ENCODE measurements around the gene PEG3. TPM values are rescaled to one million over a fixed set of nuclear protein-coding genes. Genes with fewer than 3 reads are reported as not detected.

Gene PEG3
- total and polyA plus RNA-seq, 9 of the 15 experiments (the other 6 are each of a cell fraction or from before 2014, with no cell fraction given), result 0.04 to 0.40 TPM; not detected in 7

DNA sequence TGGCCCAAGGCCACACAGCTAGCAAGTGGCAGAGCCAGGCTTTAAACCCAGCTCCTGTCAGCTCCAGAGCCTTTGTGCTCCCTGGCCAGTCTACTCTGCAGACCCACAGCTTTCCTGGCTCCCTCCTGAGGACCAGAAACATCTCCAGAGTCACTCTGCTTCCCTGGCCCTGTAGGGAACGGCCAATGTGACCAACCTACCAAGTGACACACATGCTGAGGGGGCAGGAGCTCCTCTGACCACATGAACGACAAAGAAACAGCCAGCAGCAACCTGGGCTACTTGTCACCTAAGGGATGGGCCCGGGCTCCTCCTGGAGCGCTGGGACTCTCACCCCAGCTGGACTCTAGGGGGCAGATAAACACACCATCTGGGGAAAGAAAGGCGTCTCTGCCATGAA, 19.3 kb downstream of the PEG3 start:
- 2% methylated on average over 5 of the region's 5 CpGs for WGBS (ENCODE audit: insufficient coverage, low coverage, missing lambda C conversion rate)
- in situ Hi-C loops (cut with MboI) (no loop called here), intact Hi-C loops (cut with micrococcal nuclease) (no loop called here)
- H3K4me2 ChIP-seq (ENCODE audit: insufficient read depth, low read length), result no peak overlapping the region
- H3K27ac ChIP-seq (ENCODE audit: extremely low read depth, low read depth, low read length), result no peak overlapping the region
- no peaks in the 10 kb centered on the region for H4K20me1 ChIP-seq (replicated peaks; ENCODE audit: control insufficient read depth, insufficient read depth, low read length)
- CTCF ChIA-PET (ENCODE audit: low intra/inter-chr PET ratio), result no interaction called here
- H3K4me1 ChIP-seq (replicated peaks in 1 of 2; ENCODE audit: control insufficient read depth in 2 of 2, insufficient read depth in 2 of 2, low read length in 2 of 2), result no peaks in the 10 kb centered on the region
- TF ChIP-seq, protein P1, sequence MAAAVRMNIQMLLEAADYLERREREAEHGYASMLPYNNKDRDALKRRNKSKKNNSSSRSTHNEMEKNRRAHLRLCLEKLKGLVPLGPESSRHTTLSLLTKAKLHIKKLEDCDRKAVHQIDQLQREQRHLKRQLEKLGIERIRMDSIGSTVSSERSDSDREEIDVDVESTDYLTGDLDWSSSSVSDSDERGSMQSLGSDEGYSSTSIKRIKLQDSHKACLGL (CRISPR knock-in tag; IDR thresholded peaks at IDR 0.05; ENCODE audit: borderline replicate concordance, poor library complexity, severe bottlenecking), result no peak
- TF ChIP-seq TOE1 (IDR thresholded peaks at IDR 0.05; ENCODE audit: borderline replicate concordance) (no peak), TOE1 (CRISPR knock-in tag; IDR thresholded peaks at IDR 0.05; ENCODE audit: borderline replicate concordance, low read depth) (no peak), HIVEP1 (CRISPR knock-in tag; IDR thresholded peaks at IDR 0.05) (no peak), ZFPM2 (CRISPR knock-in tag; IDR thresholded peaks at IDR 0.05) (no peak), GATAD2A (IDR thresholded peaks at IDR 0.05) (no peak)
- BruUV-seq (replicated peaks), result no TSS peak
- POLR2A ChIA-PET, result no interaction called here
- no peaks in the 10 kb centered on the region for H3K79me2 ChIP-seq (ENCODE audit: control insufficient read depth, insufficient read depth, low read length)
- H3K4me3 ChIP-seq, result no peak overlapping the region
- no peaks in the 10 kb centered on the region for H3K27me3 ChIP-seq (ENCODE audit: control insufficient read depth in 2 of 2, insufficient read depth in 2 of 2, low read length in 2 of 2)
- H3K9me3 ChIP-seq (replicated peaks; ENCODE audit: control insufficient read depth, insufficient read depth, low read depth, low read length), result no peaks in the 10 kb centered on the region; the same call in 1 of the 2 replicates
- no peaks in the 10 kb centered on the region for H3K36me3 ChIP-seq (ENCODE audit: control insufficient read depth, insufficient read depth, low read length)
- no peaks in the 10 kb centered on the region for H3K9me1 ChIP-seq (ENCODE audit: control insufficient read depth, insufficient read depth, low read length)
- DNase-seq (ENCODE audit: extremely low read depth in 1 of 4, low spot score in 3 of 4) (no peak), FAIRE-seq (no peak), ATAC-seq (no peak)
- no peak overlapping the region for H3K9ac ChIP-seq (ENCODE audit: insufficient read depth in 1 of 2, low read depth in 2 of 2, low read length in 2 of 2)
- H2AFZ ChIP-seq (ENCODE audit: low read depth, low read length), result no peak overlapping the region

DNA sequence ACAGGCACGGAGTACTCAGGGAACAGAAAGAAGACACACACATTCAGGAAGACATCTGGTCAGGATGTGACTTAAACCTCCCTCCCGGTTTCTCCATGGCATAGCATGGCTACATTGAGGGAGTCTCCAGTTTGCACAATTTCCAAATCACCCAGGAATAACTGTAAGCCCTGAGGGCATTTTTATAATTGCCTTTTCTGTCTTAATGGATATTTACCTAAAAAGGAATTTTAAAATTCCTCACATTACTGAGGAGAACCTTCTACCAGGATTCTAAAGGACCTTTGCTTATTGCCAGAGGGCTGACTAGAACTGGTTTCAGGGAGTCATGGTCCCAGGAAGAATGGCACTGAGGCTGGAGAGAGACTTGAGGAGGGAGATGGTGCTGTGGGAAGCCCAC, 21.4 kb downstream of the PEG3 start:
- no peaks in the 10 kb centered on the region for H3K36me3 ChIP-seq (ENCODE audit: control insufficient read depth, insufficient read depth, low read length)
- H3K27ac ChIP-seq (ENCODE audit: extremely low read depth, low read depth, low read length), result no peak overlapping the region
- no peak overlapping the region for H2AFZ ChIP-seq (ENCODE audit: low read depth, low read length)
- H3K79me2 ChIP-seq (ENCODE audit: control insufficient read depth, insufficient read depth, low read length), result no peaks in the 10 kb centered on the region
- 0% methylated on average over 2 of the region's 2 CpGs for WGBS (ENCODE audit: insufficient coverage, low coverage, missing lambda C conversion rate)
- no TSS peak for BruUV-seq (replicated peaks)
- FAIRE-seq, result no peak
- H3K4me2 ChIP-seq (ENCODE audit: insufficient read depth, low read length), result no peak overlapping the region
- H3K9ac ChIP-seq (ENCODE audit: insufficient read depth in 1 of 2, low read depth in 2 of 2, low read length in 2 of 2), result no peak overlapping the region
- H3K27me3 ChIP-seq (ENCODE audit: control insufficient read depth in 2 of 2, insufficient read depth in 2 of 2, low read length in 2 of 2), result no peaks in the 10 kb centered on the region
- ATAC-seq, result no peak
- in situ Hi-C loops (cut with MboI) (no loop called here), intact Hi-C loops (cut with micrococcal nuclease) (no loop called here)
- H3K9me3 ChIP-seq (replicated peaks; ENCODE audit: control insufficient read depth, insufficient read depth, low read depth, low read length), result no peaks in the 10 kb centered on the region
- H4K20me1 ChIP-seq (replicated peaks; ENCODE audit: control insufficient read depth, insufficient read depth, low read length), result no peaks in the 10 kb centered on the region
- CTCF ChIA-PET (ENCODE audit: low intra/inter-chr PET ratio), result no interaction called here
- H3K4me1 ChIP-seq (replicated peaks in 1 of 2; ENCODE audit: control insufficient read depth in 2 of 2, insufficient read depth in 2 of 2, low read length in 2 of 2), result no peaks in the 10 kb centered on the region
- POLR2A ChIA-PET, result no interaction called here
- H3K4me3 ChIP-seq, result no peak overlapping the region
- no peaks in the 10 kb centered on the region for H3K9me1 ChIP-seq (ENCODE audit: control insufficient read depth, insufficient read depth, low read length)
- DNase-seq (ENCODE audit: extremely low read depth in 1 of 4, low spot score in 3 of 4), result no peak
- TF ChIP-seq, protein P2, sequence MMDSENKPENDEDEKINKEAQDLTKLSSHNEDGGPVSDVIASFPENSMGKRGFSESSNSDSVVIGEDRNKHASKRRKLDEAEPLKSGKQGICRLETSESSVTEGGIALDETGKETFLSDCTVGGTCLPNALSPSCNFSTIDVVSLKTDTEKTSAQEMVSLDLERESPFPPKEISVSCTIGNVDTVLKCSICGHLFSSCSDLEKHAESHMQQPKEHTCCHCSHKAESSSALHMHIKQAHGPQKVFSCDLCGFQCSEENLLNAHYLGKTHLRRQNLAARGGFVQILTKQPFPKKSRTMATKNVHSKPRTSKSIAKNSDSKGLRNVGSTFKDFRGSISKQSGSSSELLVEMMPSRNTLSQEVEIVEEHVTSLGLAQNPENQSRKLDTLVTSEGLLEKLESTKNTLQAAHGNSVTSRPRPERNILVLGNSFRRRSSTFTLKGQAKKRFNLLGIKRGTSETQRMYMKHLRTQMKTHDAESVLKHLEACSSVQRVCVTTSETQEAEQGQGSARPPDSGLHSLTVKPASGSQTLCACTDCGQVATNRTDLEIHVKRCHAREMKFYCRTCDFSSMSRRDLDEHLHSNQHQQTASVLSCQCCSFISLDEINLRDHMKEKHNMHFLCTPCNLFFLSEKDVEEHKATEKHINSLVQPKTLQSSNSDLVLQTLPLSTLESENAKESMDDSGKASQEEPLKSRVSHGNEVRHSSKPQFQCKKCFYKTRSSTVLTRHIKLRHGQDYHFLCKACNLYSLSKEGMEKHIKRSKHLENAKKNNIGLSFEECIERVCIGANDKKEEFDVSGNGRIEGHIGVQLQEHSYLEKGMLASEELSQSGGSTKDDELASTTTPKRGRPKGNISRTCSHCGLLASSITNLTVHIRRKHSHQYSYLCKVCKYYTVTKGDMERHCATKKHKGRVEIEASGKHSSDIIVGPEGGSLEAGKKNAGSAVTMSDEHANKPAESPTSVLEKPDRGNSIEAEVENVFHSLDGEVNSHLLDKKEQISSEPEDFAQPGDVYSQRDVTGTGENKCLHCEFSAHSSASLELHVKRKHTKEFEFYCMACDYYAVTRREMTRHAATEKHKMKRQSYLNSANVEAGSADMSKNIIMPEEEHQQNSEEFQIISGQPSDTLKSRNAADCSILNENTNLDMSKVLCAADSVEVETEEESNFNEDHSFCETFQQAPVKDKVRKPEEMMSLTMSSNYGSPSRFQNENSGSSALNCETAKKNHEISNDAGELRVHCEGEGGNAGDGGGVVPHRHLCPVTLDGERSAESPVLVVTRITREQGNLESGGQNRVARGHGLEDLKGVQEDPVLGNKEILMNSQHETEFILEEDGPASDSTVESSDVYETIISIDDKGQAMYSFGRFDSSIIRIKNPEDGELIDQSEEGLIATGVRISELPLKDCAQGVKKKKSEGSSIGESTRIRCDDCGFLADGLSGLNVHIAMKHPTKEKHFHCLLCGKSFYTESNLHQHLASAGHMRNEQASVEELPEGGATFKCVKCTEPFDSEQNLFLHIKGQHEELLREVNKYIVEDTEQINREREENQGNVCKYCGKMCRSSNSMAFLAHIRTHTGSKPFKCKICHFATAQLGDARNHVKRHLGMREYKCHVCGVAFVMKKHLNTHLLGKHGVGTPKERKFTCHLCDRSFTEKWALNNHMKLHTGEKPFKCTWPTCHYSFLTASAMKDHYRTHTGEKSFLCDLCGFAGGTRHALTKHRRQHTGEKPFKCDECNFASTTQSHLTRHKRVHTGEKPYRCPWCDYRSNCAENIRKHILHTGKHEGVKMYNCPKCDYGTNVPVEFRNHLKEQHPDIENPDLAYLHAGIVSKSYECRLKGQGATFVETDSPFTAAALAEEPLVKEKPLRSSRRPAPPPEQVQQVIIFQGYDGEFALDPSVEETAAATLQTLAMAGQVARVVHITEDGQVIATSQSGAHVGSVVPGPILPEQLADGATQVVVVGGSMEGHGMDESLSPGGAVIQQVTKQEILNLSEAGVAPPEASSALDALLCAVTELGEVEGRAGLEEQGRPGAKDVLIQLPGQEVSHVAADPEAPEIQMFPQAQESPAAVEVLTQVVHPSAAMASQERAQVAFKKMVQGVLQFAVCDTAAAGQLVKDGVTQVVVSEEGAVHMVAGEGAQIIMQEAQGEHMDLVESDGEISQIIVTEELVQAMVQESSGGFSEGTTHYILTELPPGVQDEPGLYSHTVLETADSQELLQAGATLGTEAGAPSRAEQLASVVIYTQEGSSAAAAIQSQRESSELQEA (IDR thresholded peaks at IDR 0.05; ENCODE audit: low read depth), result no peak
- TF ChIP-seq HNRNPLL (IDR thresholded peaks at IDR 0.05; ENCODE audit: low read depth, low read length, poor library complexity, severe bottlenecking), result no peak
